GM06990 (cell line): ENCODE results near the gene PVR.
A peak's percentile ranks its signal among the peaks of the same experiment; 100 is the strongest.

Source experiments
- DNase-seq: peaks from one replicate; pipeline ENCODE4 v3.0.0-alpha.2; 2011; ENCODE audit not compliant: insufficient read length; ENCODE audit errors: extremely low read depth
- H3K27me3 ChIP-seq: replicated peaks from 2 replicates; pipeline ENCODE4 v1.6.0; 2011; ENCODE audit warnings: low read length; ENCODE audit not compliant: control insufficient read depth, insufficient read depth
- H3K36me3 ChIP-seq: 2 replicates; pipeline ENCODE4 v1.5.1; 2011; ENCODE audit warnings: low read length; ENCODE audit not compliant: control insufficient read depth, insufficient read depth
- H3K4me3 ChIP-seq: replicated peaks from 2 replicates; pipeline ENCODE4 v1.5.1; 2011; ENCODE audit warnings: low read depth, mild to moderate bottlenecking, control low read depth, low read length
- TF ChIP-seq, protein P1 (sequence below): IDR thresholded peaks from 2 replicates; pipeline ENCODE4 v1.5.1; 2011; ENCODE audit warnings: low read length, control low read depth, mild to moderate bottlenecking, inconsistent platforms; ENCODE audit not compliant: insufficient read depth, poor library complexity, severe bottlenecking

PVR gene

DNA sequence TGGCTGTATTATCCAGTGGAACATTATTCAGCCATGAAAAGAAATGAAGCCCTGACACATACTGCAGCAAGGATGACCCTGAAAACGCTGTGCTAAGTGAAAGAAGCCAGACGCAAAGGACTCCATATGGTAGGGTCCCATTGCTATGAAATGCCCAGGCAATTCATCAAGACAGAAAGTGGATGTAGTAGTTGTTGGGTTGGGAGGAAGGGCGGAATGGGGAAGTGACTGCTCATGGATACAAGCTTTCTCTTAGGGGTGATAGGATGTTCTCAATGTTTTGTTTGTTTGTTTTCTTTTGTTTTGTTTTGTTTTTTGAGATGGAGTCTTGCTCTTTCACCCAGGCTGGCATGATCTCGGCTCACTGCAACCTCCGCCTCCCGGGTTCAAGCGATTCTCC is 44.2 kb downstream of the PVR start:
- no peaks in the 10 kb centered on the region for H3K36me3 ChIP-seq
- DNase-seq: no peak
- TF ChIP-seq, protein P1, sequence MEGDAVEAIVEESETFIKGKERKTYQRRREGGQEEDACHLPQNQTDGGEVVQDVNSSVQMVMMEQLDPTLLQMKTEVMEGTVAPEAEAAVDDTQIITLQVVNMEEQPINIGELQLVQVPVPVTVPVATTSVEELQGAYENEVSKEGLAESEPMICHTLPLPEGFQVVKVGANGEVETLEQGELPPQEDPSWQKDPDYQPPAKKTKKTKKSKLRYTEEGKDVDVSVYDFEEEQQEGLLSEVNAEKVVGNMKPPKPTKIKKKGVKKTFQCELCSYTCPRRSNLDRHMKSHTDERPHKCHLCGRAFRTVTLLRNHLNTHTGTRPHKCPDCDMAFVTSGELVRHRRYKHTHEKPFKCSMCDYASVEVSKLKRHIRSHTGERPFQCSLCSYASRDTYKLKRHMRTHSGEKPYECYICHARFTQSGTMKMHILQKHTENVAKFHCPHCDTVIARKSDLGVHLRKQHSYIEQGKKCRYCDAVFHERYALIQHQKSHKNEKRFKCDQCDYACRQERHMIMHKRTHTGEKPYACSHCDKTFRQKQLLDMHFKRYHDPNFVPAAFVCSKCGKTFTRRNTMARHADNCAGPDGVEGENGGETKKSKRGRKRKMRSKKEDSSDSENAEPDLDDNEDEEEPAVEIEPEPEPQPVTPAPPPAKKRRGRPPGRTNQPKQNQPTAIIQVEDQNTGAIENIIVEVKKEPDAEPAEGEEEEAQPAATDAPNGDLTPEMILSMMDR: no peak
- no peaks in the 10 kb centered on the region for H3K27me3 ChIP-seq
- no peak overlapping the region for H3K4me3 ChIP-seq

DNA sequence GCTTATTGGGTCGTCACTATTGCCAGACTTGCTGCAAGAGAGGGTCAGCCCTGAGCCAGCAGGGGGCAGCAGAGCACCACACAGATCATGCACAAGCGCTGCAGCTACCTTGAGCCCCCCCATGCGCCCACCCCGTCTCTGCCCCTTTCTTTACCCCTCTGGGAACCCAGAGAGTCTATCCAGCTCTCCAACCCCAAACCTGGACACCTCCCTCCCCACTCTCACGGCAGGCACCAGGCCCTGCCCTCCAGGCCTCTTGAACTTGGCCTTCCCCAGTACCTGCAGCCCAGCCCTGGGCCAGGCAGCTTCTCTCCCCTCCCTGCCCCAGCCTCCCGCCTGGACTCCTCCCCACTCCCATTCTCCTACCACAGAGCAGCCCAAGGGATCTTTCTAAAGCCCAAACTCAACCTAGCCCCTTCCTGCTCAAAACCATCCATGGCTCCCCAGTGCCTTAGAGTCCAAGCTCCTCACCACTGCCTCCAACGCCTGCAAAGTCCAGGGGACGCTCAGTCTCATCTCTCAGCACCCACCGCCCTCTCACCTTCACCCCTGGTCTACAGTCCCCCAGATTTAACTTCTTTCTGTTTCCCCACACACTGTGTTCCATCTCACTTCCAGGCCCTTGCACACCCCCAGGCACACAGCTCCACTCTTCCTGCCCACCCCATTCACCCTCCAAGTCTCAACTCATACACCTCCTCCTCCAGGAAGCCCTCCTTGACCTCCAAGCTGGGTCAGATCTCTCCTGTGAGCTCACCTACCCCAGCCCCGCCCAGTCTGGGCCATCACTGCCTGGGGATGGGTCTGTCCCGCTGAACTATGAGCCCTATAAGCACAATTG is 45.8 kb downstream of the PVR start:
- DNase-seq: peak; percentile 62
- no peak overlapping the region for H3K4me3 ChIP-seq

DNA sequence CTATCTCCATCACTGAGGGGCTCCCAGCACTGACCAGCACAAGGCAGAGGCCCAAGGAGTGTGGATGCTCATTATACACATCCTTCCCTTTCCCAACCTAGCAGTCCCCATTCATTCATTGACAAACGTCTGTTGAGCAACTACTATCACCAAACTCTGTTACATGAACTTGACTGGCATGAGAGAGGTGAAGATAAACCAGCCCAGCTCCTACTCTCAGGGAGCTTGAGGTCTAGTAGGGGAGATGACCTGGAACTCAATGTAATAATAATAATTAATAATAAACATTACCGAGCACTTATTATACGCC is 46.4 kb downstream of the PVR start:
- DNase-seq: no peak
- Histone ChIP-seq H3K36me3 (no peaks in the 10 kb centered on the region), H3K4me3 (no peak overlapping the region), H3K27me3 (no peaks in the 10 kb centered on the region)
- TF ChIP-seq, protein P1: no peak

More for the DNA sequence above, 45.8 kb downstream of the PVR start:
- Histone ChIP-seq H3K36me3 (no peaks in the 10 kb centered on the region), H3K27me3 (no peaks in the 10 kb centered on the region)
- TF ChIP-seq, protein P1: peak; percentile 96

DNA sequence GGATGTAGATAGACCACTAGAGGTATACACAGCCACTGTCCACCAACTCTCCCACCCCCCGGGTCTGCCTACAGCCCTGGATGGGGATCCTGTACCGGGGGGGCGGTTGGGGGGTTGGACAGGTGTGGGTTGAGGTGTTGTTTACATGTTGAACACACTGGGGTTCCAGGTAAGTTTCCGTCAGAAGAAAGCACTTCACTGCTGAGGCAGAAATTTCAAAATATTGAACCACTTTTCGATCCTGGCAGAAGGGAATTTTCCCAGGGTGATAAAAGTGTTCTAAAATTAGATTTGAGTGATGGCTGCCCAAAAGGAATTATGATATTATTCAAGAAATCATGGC is 48.6 kb downstream of the PVR start:
- TF ChIP-seq, protein P1: no peak
- DNase-seq: no peak
- Histone ChIP-seq H3K27me3 (no peaks in the 10 kb centered on the region), H3K4me3 (no peak overlapping the region), H3K36me3 (no peaks in the 10 kb centered on the region)

DNA sequence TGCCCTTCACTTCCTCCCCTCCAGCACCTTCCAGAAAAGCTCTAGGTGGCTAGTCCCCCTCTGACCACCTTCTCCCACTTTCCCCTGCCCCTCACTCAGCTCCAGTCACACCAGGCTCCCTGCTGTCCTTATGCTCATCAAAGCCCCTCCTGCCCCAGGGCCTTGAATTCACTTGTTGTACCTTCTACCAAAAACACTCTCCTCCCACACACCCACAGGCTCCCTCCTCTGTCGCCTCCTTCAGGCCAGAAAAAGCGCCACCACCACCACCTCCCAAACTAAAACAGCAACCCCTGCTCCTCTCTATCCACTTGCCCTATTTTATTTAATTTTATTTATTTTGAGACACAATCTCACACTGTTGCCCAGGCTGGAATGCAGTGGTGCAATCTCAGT is 50.5 kb downstream of the PVR start:
- TF ChIP-seq, protein P1: peak; percentile 50

More for the DNA sequence above, 50.5 kb downstream of the PVR start:
- no peak for DNase-seq
- Histone ChIP-seq H3K4me3 (no peak overlapping the region), H3K36me3 (no peaks in the 10 kb centered on the region), H3K27me3 (no peaks in the 10 kb centered on the region; the same call in 1 of the 2 replicates)
